ENCODE results near the gene GPC6.

The GPC6 gene

GRCh38 chr13:93964146-93964512, 737.5 kb downstream of the GPC6 start:
- DNase-seq (ENCODE audit: low read depth in 2 of 2): no peak

- no peak for DNase-seq (ENCODE audit: low read depth in 2 of 2)
These were observed 739.0 kb downstream of the GPC6 start for GRCh38 chr13:93965587-93965986.

- DNase-seq (ENCODE audit: low read depth in 2 of 2): no peak
These were observed 739.8 kb downstream of the GPC6 start for GRCh38 chr13:93966267-93966936.

GRCh38 chr13:93967286-93967685, 740.7 kb downstream of the GPC6 start:
- DNase-seq (ENCODE audit: low read depth in 2 of 2): no peak

GRCh38 chr13:93975242-93975641, 748.6 kb downstream of the GPC6 start:
- DNase-seq (ENCODE audit: low read depth in 2 of 2): no peak

GRCh38 chr13:93976528-93976927, 749.9 kb downstream of the GPC6 start:
- no peak for DNase-seq (ENCODE audit: low read depth in 2 of 2)

GRCh38 chr13:93977986-93978385, 751.4 kb downstream of the GPC6 start:
- no peak for DNase-seq (ENCODE audit: low read depth in 2 of 2)

GRCh38 chr13:93981426-93981977, 754.9 kb downstream of the GPC6 start:
- no peak for DNase-seq (ENCODE audit: low read depth in 2 of 2)

GRCh38 chr13:93982179-93982918, 755.7 kb downstream of the GPC6 start:
- no peak for DNase-seq (ENCODE audit: low read depth in 2 of 2)

- no peak for DNase-seq (ENCODE audit: low read depth in 2 of 2)
These were observed 757.4 kb downstream of the GPC6 start for GRCh38 chr13:93984052-93984451.

GRCh38 chr13:93984876-93985275, 758.3 kb downstream of the GPC6 start:
- DNase-seq (ENCODE audit: low read depth in 2 of 2): no peak

GRCh38 chr13:93987458-93987857, 760.9 kb downstream of the GPC6 start:
- DNase-seq (ENCODE audit: low read depth in 2 of 2): no peak

GRCh38 chr13:93991569-93991968, 765.0 kb downstream of the GPC6 start:
- DNase-seq (ENCODE audit: low read depth in 2 of 2): no peak

GRCh38 chr13:93996481-93996880, 769.9 kb downstream of the GPC6 start:
- no peak for DNase-seq (ENCODE audit: low read depth in 2 of 2)

GRCh38 chr13:94006296-94006695, 779.7 kb downstream of the GPC6 start:
- DNase-seq (ENCODE audit: low read depth in 2 of 2): no peak

- no peak for DNase-seq (ENCODE audit: low read depth in 2 of 2)
These were observed 780.5 kb downstream of the GPC6 start for GRCh38 chr13:94007072-94007471.

- no peak for DNase-seq (ENCODE audit: low read depth in 2 of 2)
These were observed 783.1 kb downstream of the GPC6 start for GRCh38 chr13:94009701-94010100.

GRCh38 chr13:94014461-94014860, 787.9 kb downstream of the GPC6 start:
- no peak for DNase-seq (ENCODE audit: low read depth in 2 of 2)

GRCh38 chr13:94020426-94020825, 793.8 kb downstream of the GPC6 start:
- DNase-seq (ENCODE audit: low read depth in 2 of 2): no peak

GRCh38 chr13:94020833-94021232, 794.2 kb downstream of the GPC6 start:
- no peak for DNase-seq (ENCODE audit: low read depth in 2 of 2)

GRCh38 chr13:94028234-94028633, 801.6 kb downstream of the GPC6 start:
- DNase-seq (ENCODE audit: low read depth in 2 of 2): no peak

GRCh38 chr13:94028650-94029049, 802.0 kb downstream of the GPC6 start:
- no peak for DNase-seq (ENCODE audit: low read depth in 2 of 2)

- no peak for DNase-seq (ENCODE audit: low read depth in 2 of 2)
These were observed 804.0 kb downstream of the GPC6 start for GRCh38 chr13:94030415-94031119.
